Measurements from ENCODE around the gene TRAPPC2B. TPM values are rescaled to one million over a fixed set of nuclear protein-coding genes. Genes with fewer than 3 reads are reported as not detected.
A peak's percentile ranks its signal among the peaks of the same experiment; 100 is the strongest.
"Not testable (repeated sequence)": the region's sequence is repeated elsewhere in the genome, so short reads cannot be mapped to it uniquely, and the experiment has no call there.

Gene TRAPPC2B
- total RNA-seq, 2 experiments from 2014 or later, result 3.2 to 6.1 TPM

GRCh38 chr19:57374647-57375046 is 11.3 kb downstream of the TRAPPC2B start:
- ATAC-seq; H3K27ac Mint-ChIP-seq; H3K27me3 Mint-ChIP-seq; POLR2A ChIA-PET; H3K4me1 Mint-ChIP-seq; CTCF ChIA-PET; intact Hi-C loops (cut with DNase I, micrococcal nuclease); DNase-seq; H3K4me3 Mint-ChIP-seq: not testable (repeated sequence)
- Mint-ChIP-seq H3K9me3 (ENCODE audit: low read depth) (peaks cover 55% of the 10 kb centered on the region), H3K36me3 (ENCODE audit: low read depth) (peaks cover 93% of the 10 kb centered on the region)

- Mint-ChIP-seq H3K9me3 (ENCODE audit: low read depth) (peaks cover 57% of the 10 kb centered on the region), H3K27me3 (no peaks in the 10 kb centered on the region)
These were observed 12.8 kb downstream of the TRAPPC2B start for GRCh38 chr19:57376151-57376550.

GRCh38 chr19:57377498-57378146 is 14.3 kb downstream of the TRAPPC2B start:
- ATAC-seq (no peak), DNase-seq (no peak)
- intact Hi-C loops (cut with DNase I, micrococcal nuclease), result no loop called here
- no peaks in the 10 kb centered on the region for H3K27me3 Mint-ChIP-seq
- ChIA-PET POLR2A (no interaction called here), CTCF (interaction anchor here (0.6 kb wide), 1 partner anchor 630 kb away, joined by 3 read pairs; no protein-coding TSS in a partner anchor)
- peaks cover 70% of the 10 kb centered on the region for H3K36me3 Mint-ChIP-seq (ENCODE audit: low read depth)
- no peak overlapping the region for H3K4me3 Mint-ChIP-seq
- no peak overlapping the region for H3K27ac Mint-ChIP-seq
- no peaks in the 10 kb centered on the region for H3K4me1 Mint-ChIP-seq
- H3K9me3 Mint-ChIP-seq (ENCODE audit: low read depth), result peaks cover 51% of the 10 kb centered on the region

More at GRCh38 chr19:57376151-57376550, 12.8 kb downstream of the TRAPPC2B start:
- ChIA-PET POLR2A (no interaction called here), CTCF (no interaction called here)
- no peak overlapping the region for H3K4me3 Mint-ChIP-seq
- H3K27ac Mint-ChIP-seq, result no peak overlapping the region
- no peaks in the 10 kb centered on the region for H3K4me1 Mint-ChIP-seq
- DNase-seq (no peak), ATAC-seq (no peak)
- H3K36me3 Mint-ChIP-seq (ENCODE audit: low read depth), result peaks cover 84% of the 10 kb centered on the region
- intact Hi-C loops (cut with DNase I, micrococcal nuclease), result no loop called here

GRCh38 chr19:57380923-57381322 is 17.6 kb downstream of the TRAPPC2B start:
- Mint-ChIP-seq H3K9me3 (ENCODE audit: low read depth) (peaks cover 36% of the 10 kb centered on the region), H3K36me3 (ENCODE audit: low read depth) (peaks cover 38% of the 10 kb centered on the region), H3K27ac (no peak overlapping the region), H3K4me1 (no peaks in the 10 kb centered on the region), H3K27me3 (no peaks in the 10 kb centered on the region), H3K4me3 (no peak overlapping the region)
- intact Hi-C loops (cut with DNase I, micrococcal nuclease), result no loop called here
- POLR2A ChIA-PET, result no interaction called here
- ATAC-seq, result no peak
- DNase-seq, result no peak
- CTCF ChIA-PET, result no interaction called here

GRCh38 chr19:57382806-57383488 is 19.6 kb downstream of the TRAPPC2B start:
- CTCF ChIA-PET, result interaction anchor here (1.0 kb wide), 1 partner anchor 18 kb away, joined by 4 read pairs; no protein-coding TSS in a partner anchor
- Mint-ChIP-seq H3K27ac (no peak overlapping the region), H3K9me3 (ENCODE audit: low read depth) (peaks cover 25% of the 10 kb centered on the region), H3K27me3 (no peaks in the 10 kb centered on the region), H3K4me1 (no peaks in the 10 kb centered on the region), H3K36me3 (ENCODE audit: low read depth) (peaks cover 24% of the 10 kb centered on the region), H3K4me3 (no peak overlapping the region)
- intact Hi-C loops (cut with DNase I, micrococcal nuclease), result no loop called here
- DNase-seq (no peak), ATAC-seq (no peak)
- POLR2A ChIA-PET, result no interaction called here

- ATAC-seq (no peak), DNase-seq (no peak)
- intact Hi-C loops (cut with DNase I, micrococcal nuclease), result loop anchor here (1.0 kb wide), 12 partner anchors 22 to 558 kb away; partner anchors contain the start of genes TRAPPC2B (in 2 of the 2), ZNF547 (in 2 of the 2), ZNF549 (in 2 of the 2) and ZNF749 (in 2 of the 2)
- Mint-ChIP-seq H3K4me3 (peak overlapping the region; percentile 90), H3K36me3 (ENCODE audit: low read depth) (peaks cover 49% of the 10 kb centered on the region), H3K27ac (peak overlapping the region; percentile 94), H3K9me3 (ENCODE audit: low read depth) (peaks cover 17% of the 10 kb centered on the region), H3K4me1 (peaks cover 25% of the 10 kb centered on the region), H3K27me3 (no peaks in the 10 kb centered on the region)
- ChIA-PET POLR2A (interaction anchor here (0.7 to 1.0 kb wide), 3 partner anchors 29 to 320 kb away, joined by 3 to 4 read pairs (median 3); partner anchors contain the start of genes ZNF154 and ZNF304), CTCF (no interaction called here)
These were observed 25.9 kb downstream of the TRAPPC2B start for GRCh38 chr19:57389194-57389729.

GRCh38 chr19:57389730-57390598 is 26.6 kb downstream of the TRAPPC2B start, which contains the start of gene ZNF548:
TSS of gene ZNF548 (plus strand) at chr19:57389854. CDS start at chr19:57390100, 246 bp downstream.
- H3K9me3 Mint-ChIP-seq (ENCODE audit: low read depth), result peaks cover 22% of the 10 kb centered on the region
- intact Hi-C loops (cut with DNase I, micrococcal nuclease), result loop anchor here (1.0 kb wide), 12 partner anchors 21 to 557 kb away; partner anchors contain the start of genes TRAPPC2B (in 2 of the 2), ZNF547 (in 2 of the 2), ZNF549 (in 2 of the 2) and ZNF749 (in 2 of the 2)
- ATAC-seq, result peak; percentile 99

GRCh38 chr19:57395710-57396109 is 32.4 kb downstream of the TRAPPC2B start:
- POLR2A ChIA-PET, result no interaction called here
- Mint-ChIP-seq H3K27me3 (no peaks in the 10 kb centered on the region), H3K4me1 (peaks cover 12% of the 10 kb centered on the region), H3K4me3 (no peak overlapping the region), H3K9me3 (ENCODE audit: low read depth) (peaks cover 48% of the 10 kb centered on the region), H3K27ac (no peak overlapping the region), H3K36me3 (ENCODE audit: low read depth) (peaks cover 92% of the 10 kb centered on the region)
- DNase-seq, result no peak
- no peak for ATAC-seq
- intact Hi-C loops (cut with DNase I, micrococcal nuclease), result no loop called here
- CTCF ChIA-PET, result no interaction called here

More at GRCh38 chr19:57389730-57390598, 26.6 kb downstream of the TRAPPC2B start, which contains the start of gene ZNF548:
- H3K27ac Mint-ChIP-seq, result peak within 1 kb of the TSS; percentile 94
- POLR2A ChIA-PET, result interaction anchor here (0.7 to 1.0 kb wide), 3 partner anchors 29 to 319 kb away, joined by 3 to 4 read pairs (median 3); partner anchors contain the start of genes ZNF154 and ZNF304
- no peaks in the 10 kb centered on the region for H3K27me3 Mint-ChIP-seq
- peak within 1 kb of the TSS; percentile 90 for H3K4me3 Mint-ChIP-seq
- CTCF ChIA-PET, result no interaction called here
- H3K4me1 Mint-ChIP-seq, result peaks cover 26% of the 10 kb centered on the region
- peaks cover 56% of the 10 kb centered on the region for H3K36me3 Mint-ChIP-seq (ENCODE audit: low read depth)
- peak; percentile 97 for DNase-seq

GRCh38 chr19:57398868-57399267 is 35.5 kb downstream of the TRAPPC2B start:
- intact Hi-C loops (cut with DNase I, micrococcal nuclease), result no loop called here
- peaks cover 4% of the 10 kb centered on the region for H3K4me1 Mint-ChIP-seq
- ATAC-seq (no peak), DNase-seq (no peak)
- ChIA-PET POLR2A (no interaction called here), CTCF (no interaction called here)
- no peak overlapping the region for H3K27ac Mint-ChIP-seq
- H3K4me3 Mint-ChIP-seq, result no peak overlapping the region
- peaks cover 55% of the 10 kb centered on the region for H3K9me3 Mint-ChIP-seq (ENCODE audit: low read depth)
- no peaks in the 10 kb centered on the region for H3K27me3 Mint-ChIP-seq
- peaks cover 79% of the 10 kb centered on the region for H3K36me3 Mint-ChIP-seq (ENCODE audit: low read depth)

- Mint-ChIP-seq H3K9me3 (ENCODE audit: low read depth) (peaks cover 17% of the 10 kb centered on the region), H3K27ac (no peak overlapping the region), H3K4me3 (no peak overlapping the region), H3K4me1 (peaks cover 2% of the 10 kb centered on the region), H3K36me3 (ENCODE audit: low read depth) (peaks cover 28% of the 10 kb centered on the region), H3K27me3 (no peaks in the 10 kb centered on the region)
- intact Hi-C loops (cut with DNase I, micrococcal nuclease), result no loop called here
- POLR2A ChIA-PET, result interaction anchor here (0.6 kb wide), 1 partner anchor 37 kb away, joined by 3 read pairs; no protein-coding TSS in a partner anchor
- ATAC-seq (no peak), DNase-seq (no peak)
- CTCF ChIA-PET, result interaction anchor here (0.6 to 0.8 kb wide), 2 partner anchors 53 to 552 kb away, joined by 3 read pairs; partner anchors contain the start of gene ZNF304
These were observed 40.6 kb downstream of the TRAPPC2B start for GRCh38 chr19:57403737-57404563.

All from activated CD4-positive, alpha-beta T cell treated with anti-CD3 and anti-CD28 coated beads for 36 hours (primary cell).